NCI-H345 (cell line): ENCODE measurements around the gene EPB41.
"Not testable (repeated sequence)": the region's sequence is repeated elsewhere in the genome, so short reads cannot be mapped to it uniquely, and the experiment has no call there.

ENCODE experiments used
- DNase-seq: peaks from one replicate; lab custom pipeline; 2025; lab: John Stamatoyannopoulos, UW

Gene EPB41

GRCh38 chr1:28914228-28915030 is at the start of gene EPB41:
EPB41 (plus strand) TSS chr1:28914569; CDS start chr1:28987438, 72,869 bp downstream.
- peak; percentile 97 for DNase-seq

- no peak for DNase-seq
Observed at GRCh38 chr1:28864695-28865094, 49.7 kb upstream of the EPB41 start.

- no peak for DNase-seq
Observed at GRCh38 chr1:28865997-28866650, 48.2 kb upstream of the EPB41 start.

- DNase-seq: no peak
Observed at GRCh38 chr1:28867850-28868249, 46.5 kb upstream of the EPB41 start.

GRCh38 chr1:28869952-28870351 is 44.4 kb upstream of the EPB41 start:
- no peak for DNase-seq

DNA sequence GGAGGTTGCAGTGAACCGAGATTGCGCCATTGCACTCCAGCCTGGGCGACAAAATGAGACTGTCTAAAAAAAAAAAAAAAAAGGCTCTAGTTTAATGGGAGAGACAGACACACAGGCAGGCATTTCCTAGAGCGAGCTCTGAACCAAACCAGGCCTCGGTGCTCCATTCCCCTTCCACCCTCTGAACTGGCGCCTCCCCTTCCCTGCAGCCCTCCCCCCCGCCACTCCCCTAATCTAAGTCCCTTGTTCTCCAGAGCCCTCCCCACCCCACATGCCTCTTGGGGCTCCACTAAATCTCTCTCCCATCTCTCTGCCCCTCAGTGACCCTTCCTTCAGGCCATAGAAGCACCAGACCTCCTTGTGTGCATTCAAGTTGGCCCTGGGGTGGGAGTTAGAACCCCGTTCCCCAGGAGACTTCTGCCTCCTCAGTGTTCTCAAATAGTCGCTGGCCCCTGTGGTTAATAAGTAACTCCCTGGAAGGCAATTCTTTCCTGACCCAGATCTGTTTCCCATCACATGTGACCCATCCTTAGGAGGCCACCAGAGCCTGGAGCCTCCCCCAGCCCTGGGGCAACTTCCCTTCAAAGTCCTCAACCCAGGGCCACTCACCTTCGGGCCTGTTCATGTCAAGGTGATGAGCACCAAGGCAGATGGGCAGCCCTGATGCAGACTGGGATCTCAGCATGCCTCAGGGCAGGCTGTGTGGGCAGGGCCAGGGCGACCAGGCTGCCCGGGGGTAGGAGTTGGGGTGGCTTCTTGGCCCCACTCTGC is 42.6 kb upstream of the EPB41 start:
- DNase-seq: no peak

DNA sequence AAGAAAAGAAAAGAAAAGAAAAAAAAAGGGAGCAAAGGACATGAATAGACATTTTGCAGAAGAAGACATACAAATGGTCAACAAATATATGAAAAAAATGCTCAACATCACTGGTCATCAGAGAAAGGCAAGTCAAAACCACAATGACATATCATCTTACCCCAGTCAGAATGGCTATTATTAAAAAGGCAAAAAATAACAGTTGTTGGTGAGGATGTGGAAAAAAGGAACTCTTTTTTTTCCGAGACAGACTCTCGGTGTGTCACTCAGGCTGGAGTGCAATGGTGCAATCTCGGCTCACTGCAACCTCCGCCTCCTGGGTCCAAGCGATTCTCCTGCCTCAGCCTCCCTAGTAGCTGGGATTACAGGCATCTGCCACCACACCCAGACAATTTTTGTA is 39.2 kb upstream of the EPB41 start:
- DNase-seq: not testable (repeated sequence)

GRCh38 chr1:28877132-28877781 is 37.1 kb upstream of the EPB41 start:
- peak; percentile 80 for DNase-seq

DNA sequence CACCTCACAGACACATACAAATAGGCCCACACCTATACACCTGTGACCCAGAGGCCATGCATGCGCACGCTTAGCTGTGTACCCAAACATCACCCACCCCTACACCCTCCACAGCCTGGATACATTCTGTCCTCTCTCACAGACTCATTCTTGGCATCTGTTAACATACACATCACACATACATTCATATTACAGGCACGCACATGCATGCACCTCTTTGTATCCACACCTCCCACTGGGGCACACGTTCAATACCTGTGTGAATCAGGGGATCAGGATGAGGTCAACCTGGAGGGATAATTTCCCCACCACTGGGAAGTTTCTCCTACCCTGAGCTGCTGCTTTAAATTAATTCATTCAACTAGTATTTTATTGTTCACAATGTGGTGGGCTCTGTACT is 35.6 kb upstream of the EPB41 start:
- no peak for DNase-seq

DNA sequence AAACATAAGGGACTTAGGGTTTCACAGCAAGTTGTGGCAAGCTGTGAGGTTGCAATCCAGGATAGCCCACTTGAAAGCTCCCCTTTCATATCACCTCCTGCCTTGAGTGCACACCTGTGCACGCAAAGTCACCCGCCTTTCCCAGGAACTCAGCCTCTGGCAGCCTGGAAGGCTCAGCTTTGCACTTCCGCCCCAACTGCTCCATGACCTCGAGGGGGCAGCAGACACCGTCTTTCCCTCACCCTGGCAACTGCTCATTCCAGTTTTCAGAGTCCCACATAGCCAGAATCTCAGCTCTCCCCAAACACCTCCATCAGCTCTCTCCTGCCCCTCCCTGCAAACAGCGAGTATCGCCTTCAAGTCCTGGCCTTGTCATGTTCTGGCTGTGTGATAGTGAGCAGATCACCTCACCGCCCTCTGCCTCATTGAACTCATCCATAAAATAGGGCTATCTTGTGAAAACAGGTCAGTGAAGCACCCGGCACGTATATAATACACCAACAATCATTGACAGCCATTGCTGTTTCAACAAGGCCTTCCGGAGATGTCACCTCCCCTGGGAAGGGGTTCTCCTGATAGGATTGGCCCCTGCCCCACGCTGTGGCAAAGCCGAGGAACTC is 32.2 kb upstream of the EPB41 start:
- peak; percentile 91 for DNase-seq

GRCh38 chr1:28883242-28883616 is 31.1 kb upstream of the EPB41 start:
- DNase-seq: no peak

GRCh38 chr1:28885472-28885877 is 28.9 kb upstream of the EPB41 start:
- DNase-seq: no peak

GRCh38 chr1:28885977-28886730 is 28.2 kb upstream of the EPB41 start:
- DNase-seq: no peak

- peak; percentile 86 for DNase-seq
Observed at GRCh38 chr1:28886731-28887418, 27.5 kb upstream of the EPB41 start.

- DNase-seq: peak; percentile 16
Observed at GRCh38 chr1:28887419-28887834, 26.9 kb upstream of the EPB41 start.

DNA sequence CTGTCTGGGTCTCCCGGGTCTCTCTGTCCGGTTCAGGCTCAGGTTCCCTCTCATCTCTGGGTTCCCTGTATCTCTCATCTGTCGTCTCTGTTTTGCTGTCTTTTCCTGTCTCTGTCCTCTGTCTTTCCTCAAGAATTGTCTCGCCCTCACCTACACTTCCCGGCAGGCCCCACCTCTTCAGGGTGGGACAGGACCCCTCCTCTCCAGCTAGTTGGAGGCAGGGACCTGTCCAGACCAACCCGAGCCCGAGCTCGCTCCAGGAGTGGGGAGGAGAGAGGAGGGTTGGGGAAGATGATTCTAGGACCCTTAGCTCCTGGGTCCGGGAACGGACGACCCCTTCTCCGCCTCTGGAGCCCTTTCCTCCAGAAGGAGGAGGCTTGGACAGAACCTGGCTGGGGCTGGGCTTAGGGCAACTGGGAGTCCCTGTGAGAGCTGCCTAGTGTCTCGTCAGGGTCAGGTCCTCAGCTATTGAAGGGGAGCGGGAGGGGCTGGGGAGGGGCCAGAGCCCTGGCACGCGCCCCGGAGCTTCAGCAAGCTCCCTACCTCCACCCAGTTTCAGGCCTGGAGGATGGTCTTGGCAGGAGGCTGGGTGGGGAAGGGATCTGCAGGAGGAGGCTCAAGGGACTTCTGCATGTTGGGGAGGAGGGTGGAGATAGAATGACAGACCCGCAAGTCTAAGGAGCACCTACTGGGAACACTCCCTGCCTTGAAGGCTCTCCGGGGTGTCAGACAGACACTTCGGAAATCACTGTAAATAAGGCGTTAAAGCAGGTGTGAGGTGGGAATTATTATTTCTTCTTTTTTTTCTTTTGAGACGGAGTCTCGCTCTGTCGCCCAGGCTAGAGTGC is 26.3 kb upstream of the EPB41 start:
- no peak for DNase-seq

DNA sequence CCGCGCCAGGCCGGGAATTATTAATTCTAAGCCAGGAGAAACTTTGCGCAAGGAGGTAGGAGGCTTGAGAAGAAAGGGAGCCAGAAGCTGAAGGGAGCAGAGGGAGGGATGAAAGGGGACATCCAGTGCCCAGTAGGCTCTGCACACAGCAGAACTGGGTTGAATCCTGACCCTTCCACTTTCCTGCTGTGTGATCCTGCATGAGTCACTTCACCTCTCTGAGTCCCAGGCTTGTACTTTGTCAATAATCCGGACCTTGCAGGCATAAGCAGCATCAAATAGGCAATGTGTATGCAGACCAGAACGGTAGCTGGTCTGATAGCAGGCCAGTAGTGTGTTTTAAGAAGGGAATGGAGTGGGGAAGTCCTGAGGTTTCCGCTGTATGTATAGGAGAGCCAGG is 25.5 kb upstream of the EPB41 start:
- DNase-seq: no peak

- no peak for DNase-seq
Observed at GRCh38 chr1:28889357-28889756, 25.0 kb upstream of the EPB41 start.

GRCh38 chr1:28890435-28890834 is 23.9 kb upstream of the EPB41 start:
- DNase-seq: no peak

- no peak for DNase-seq
Observed at GRCh38 chr1:28890836-28891235, 23.5 kb upstream of the EPB41 start.
